ENCODE measurements around the gene MS4A18.
"Not testable (repeated sequence)": the region's sequence is repeated elsewhere in the genome, so short reads cannot be mapped to it uniquely, and the experiment has no call there.

The MS4A18 gene

GRCh38 chr11:60706931-60707330 lies 17.6 kb upstream of the MS4A18 start:
- Histone ChIP-seq H3K4me3 (ENCODE audit: low read length) (no peak overlapping the region), H3K27ac (ENCODE audit: low read length) (no peak overlapping the region), H3K4me1 (ENCODE audit: control insufficient read depth, low read depth, low read length) (no peaks in the 10 kb centered on the region), H3K27me3 (ENCODE audit: control insufficient read depth, insufficient read depth, low read length) (no peaks in the 10 kb centered on the region), H3K9ac (ENCODE audit: low read length) (no peak overlapping the region), H3K36me3 (ENCODE audit: control insufficient read depth, low read depth, low read length) (no peaks in the 10 kb centered on the region), H3K9me3 (ENCODE audit: control insufficient read depth, low read depth, low read length) (no peaks in the 10 kb centered on the region)

GRCh38 chr11:60710482-60710881 lies 14.0 kb upstream of the MS4A18 start:
- Histone ChIP-seq H3K4me3 (ENCODE audit: low read length) (no peak overlapping the region), H3K27me3 (ENCODE audit: control insufficient read depth, insufficient read depth, low read length) (no peaks in the 10 kb centered on the region), H3K9me3 (ENCODE audit: control insufficient read depth, low read depth, low read length) (no peaks in the 10 kb centered on the region), H3K27ac (ENCODE audit: low read length) (no peak overlapping the region), H3K9ac (ENCODE audit: low read length) (no peak overlapping the region), H3K36me3 (ENCODE audit: control insufficient read depth, low read depth, low read length) (no peaks in the 10 kb centered on the region), H3K4me1 (ENCODE audit: control insufficient read depth, low read depth, low read length) (no peaks in the 10 kb centered on the region)

- Histone ChIP-seq H3K36me3 (ENCODE audit: control insufficient read depth, low read depth, low read length) (no peaks in the 10 kb centered on the region), H3K27me3 (ENCODE audit: control insufficient read depth, insufficient read depth, low read length) (no peaks in the 10 kb centered on the region), H3K4me1 (ENCODE audit: control insufficient read depth, low read depth, low read length) (no peaks in the 10 kb centered on the region), H3K9me3 (ENCODE audit: control insufficient read depth, low read depth, low read length) (no peaks in the 10 kb centered on the region), H3K27ac (ENCODE audit: low read length) (no peak overlapping the region), H3K4me3 (ENCODE audit: low read length) (no peak overlapping the region), H3K9ac (ENCODE audit: low read length) (no peak overlapping the region)
Measured at GRCh38 chr11:60711276-60711675, 13.2 kb upstream of the MS4A18 start.

- not testable (repeated sequence) for H3K4me3 ChIP-seq (ENCODE audit: low read length); H3K27ac ChIP-seq (ENCODE audit: low read length); H3K9me3 ChIP-seq (ENCODE audit: control insufficient read depth, low read depth, low read length); H3K27me3 ChIP-seq (ENCODE audit: control insufficient read depth, insufficient read depth, low read length); H3K4me1 ChIP-seq (ENCODE audit: control insufficient read depth, low read depth, low read length); H3K36me3 ChIP-seq (ENCODE audit: control insufficient read depth, low read depth, low read length); H3K9ac ChIP-seq (ENCODE audit: low read length)
Measured at GRCh38 chr11:60713423-60713822, 11.1 kb upstream of the MS4A18 start.

- no peak overlapping the region for H3K9ac ChIP-seq (ENCODE audit: low read length)
- H3K9me3 ChIP-seq (ENCODE audit: control insufficient read depth, low read depth, low read length) = peaks cover 4% of the 10 kb centered on the region
- no peak overlapping the region for H3K4me3 ChIP-seq (ENCODE audit: low read length)
- H3K27me3 ChIP-seq (ENCODE audit: control insufficient read depth, insufficient read depth, low read length) = no peaks in the 10 kb centered on the region
- no peaks in the 10 kb centered on the region for H3K36me3 ChIP-seq (ENCODE audit: control insufficient read depth, low read depth, low read length)
- no peaks in the 10 kb centered on the region for H3K4me1 ChIP-seq (ENCODE audit: control insufficient read depth, low read depth, low read length)
- H3K27ac ChIP-seq (ENCODE audit: low read length) = no peak overlapping the region
Measured at GRCh38 chr11:60717956-60718355, 6.6 kb upstream of the MS4A18 start.

- Histone ChIP-seq H3K9ac (ENCODE audit: low read length) (no peak overlapping the region), H3K27me3 (ENCODE audit: control insufficient read depth, insufficient read depth, low read length) (no peaks in the 10 kb centered on the region), H3K4me1 (ENCODE audit: control insufficient read depth, low read depth, low read length) (no peaks in the 10 kb centered on the region)
Measured at GRCh38 chr11:60718524-60719316, 5.8 kb upstream of the MS4A18 start.

GRCh38 chr11:60719391-60719790 lies 5.1 kb upstream of the MS4A18 start:
- no peak overlapping the region for H3K27ac ChIP-seq (ENCODE audit: low read length)
- no peak overlapping the region for H3K9ac ChIP-seq (ENCODE audit: low read length)
- H3K36me3 ChIP-seq (ENCODE audit: control insufficient read depth, low read depth, low read length) = no peaks in the 10 kb centered on the region
- H3K9me3 ChIP-seq (ENCODE audit: control insufficient read depth, low read depth, low read length) = peaks cover 4% of the 10 kb centered on the region
- no peaks in the 10 kb centered on the region for H3K4me1 ChIP-seq (ENCODE audit: control insufficient read depth, low read depth, low read length)
- H3K27me3 ChIP-seq (ENCODE audit: control insufficient read depth, insufficient read depth, low read length) = no peaks in the 10 kb centered on the region
- H3K4me3 ChIP-seq (ENCODE audit: low read length) = no peak overlapping the region

More at GRCh38 chr11:60718524-60719316, 5.8 kb upstream of the MS4A18 start:
- H3K9me3 ChIP-seq (ENCODE audit: control insufficient read depth, low read depth, low read length) = peaks cover 4% of the 10 kb centered on the region
- no peak overlapping the region for H3K4me3 ChIP-seq (ENCODE audit: low read length)
- H3K27ac ChIP-seq (ENCODE audit: low read length) = no peak overlapping the region
- H3K36me3 ChIP-seq (ENCODE audit: control insufficient read depth, low read depth, low read length) = no peaks in the 10 kb centered on the region

GRCh38 chr11:60720460-60720859 lies 4.1 kb upstream of the MS4A18 start:
- H3K36me3 ChIP-seq (ENCODE audit: control insufficient read depth, low read depth, low read length) = no peaks in the 10 kb centered on the region
- H3K4me1 ChIP-seq (ENCODE audit: control insufficient read depth, low read depth, low read length) = no peaks in the 10 kb centered on the region
- H3K27ac ChIP-seq (ENCODE audit: low read length) = no peak overlapping the region
- no peaks in the 10 kb centered on the region for H3K27me3 ChIP-seq (ENCODE audit: control insufficient read depth, insufficient read depth, low read length)
- H3K9ac ChIP-seq (ENCODE audit: low read length) = no peak overlapping the region
- H3K9me3 ChIP-seq (ENCODE audit: control insufficient read depth, low read depth, low read length) = peaks cover 4% of the 10 kb centered on the region
- H3K4me3 ChIP-seq (ENCODE audit: low read length) = no peak overlapping the region

- H3K36me3 ChIP-seq (ENCODE audit: control insufficient read depth, low read depth, low read length) = no peaks in the 10 kb centered on the region
- no peaks in the 10 kb centered on the region for H3K9me3 ChIP-seq (ENCODE audit: control insufficient read depth, low read depth, low read length)
- H3K27me3 ChIP-seq (ENCODE audit: control insufficient read depth, insufficient read depth, low read length) = no peaks in the 10 kb centered on the region
- no peak overlapping the region for H3K9ac ChIP-seq (ENCODE audit: low read length)
- no peak overlapping the region for H3K4me3 ChIP-seq (ENCODE audit: low read length)
- H3K4me1 ChIP-seq (ENCODE audit: control insufficient read depth, low read depth, low read length) = no peaks in the 10 kb centered on the region
- H3K27ac ChIP-seq (ENCODE audit: low read length) = no peak overlapping the region
Measured at GRCh38 chr11:60725592-60725991, 1.1 kb downstream of the MS4A18 start.

GRCh38 chr11:60731586-60731985 lies 7.1 kb downstream of the MS4A18 start:
- Histone ChIP-seq H3K4me3 (ENCODE audit: low read length) (no peak overlapping the region), H3K9ac (ENCODE audit: low read length) (no peak overlapping the region), H3K4me1 (ENCODE audit: control insufficient read depth, low read depth, low read length) (no peaks in the 10 kb centered on the region), H3K36me3 (ENCODE audit: control insufficient read depth, low read depth, low read length) (no peaks in the 10 kb centered on the region), H3K9me3 (ENCODE audit: control insufficient read depth, low read depth, low read length) (no peaks in the 10 kb centered on the region), H3K27ac (ENCODE audit: low read length) (no peak overlapping the region), H3K27me3 (ENCODE audit: control insufficient read depth, insufficient read depth, low read length) (no peaks in the 10 kb centered on the region)

- Histone ChIP-seq H3K9ac (ENCODE audit: low read length) (no peak overlapping the region), H3K4me3 (ENCODE audit: low read length) (no peak overlapping the region), H3K27me3 (ENCODE audit: control insufficient read depth, insufficient read depth, low read length) (no peaks in the 10 kb centered on the region), H3K4me1 (ENCODE audit: control insufficient read depth, low read depth, low read length) (no peaks in the 10 kb centered on the region), H3K9me3 (ENCODE audit: control insufficient read depth, low read depth, low read length) (no peaks in the 10 kb centered on the region), H3K36me3 (ENCODE audit: control insufficient read depth, low read depth, low read length) (no peaks in the 10 kb centered on the region), H3K27ac (ENCODE audit: low read length) (no peak overlapping the region)
Measured at GRCh38 chr11:60734279-60734678, 9.8 kb downstream of the MS4A18 start.

- no peaks in the 10 kb centered on the region for H3K27me3 ChIP-seq (ENCODE audit: control insufficient read depth, insufficient read depth, low read length)
- no peaks in the 10 kb centered on the region for H3K4me1 ChIP-seq (ENCODE audit: control insufficient read depth, low read depth, low read length)
- H3K9me3 ChIP-seq (ENCODE audit: control insufficient read depth, low read depth, low read length) = no peaks in the 10 kb centered on the region
- no peak overlapping the region for H3K4me3 ChIP-seq (ENCODE audit: low read length)
- no peaks in the 10 kb centered on the region for H3K36me3 ChIP-seq (ENCODE audit: control insufficient read depth, low read depth, low read length)
- H3K27ac ChIP-seq (ENCODE audit: low read length) = no peak overlapping the region
- no peak overlapping the region for H3K9ac ChIP-seq (ENCODE audit: low read length)
Measured at GRCh38 chr11:60739114-60739513, 14.6 kb downstream of the MS4A18 start.
